Transverse colon (tissue), 4 donors: ENCODE data around the gene CTDP1. TPM values are rescaled to one million over a fixed set of nuclear protein-coding genes. Genes with fewer than 3 reads are reported as not detected.
"Not testable (repeated sequence)": the region's sequence is repeated elsewhere in the genome, so short reads cannot be mapped to it uniquely, and the experiment has no call there.

Source experiments
- DNase-seq: peaks from one replicate; pipeline ENCODE4 v3.0.0-alpha.2; 2019
- H3K27ac ChIP-seq, 4 donors: fragments of 200-600 bp; sonication (generic); 2 replicates each; pipeline ENCODE4 v1.5.1; 2016 to 2018; ENCODE audit warnings: inconsistent platforms in 4 of 4
- H3K27me3 ChIP-seq: fragments of 200-600 bp; sonication (generic); 2 replicates; pipeline ENCODE4 v1.5.1; 2017; ENCODE audit warnings: inconsistent platforms
- H3K36me3 ChIP-seq, 4 donors: fragments of 200-600 bp; sonication (generic); 2 replicates each; pipeline ENCODE4 v1.5.1; 2017 to 2019; ENCODE audit warnings: inconsistent platforms in 4 of 4
- H3K4me1 ChIP-seq, 4 donors: fragments of 200-600 bp; sonication (generic); 2 replicates each; pipeline ENCODE4 v1.5.1; 2017 to 2020; ENCODE audit warnings: inconsistent platforms in 4 of 4
- H3K4me3 ChIP-seq, 4 donors: fragments of 200-600 bp; sonication (generic); 1 replicate in 1 of 4; 2 replicates in 3 of 4; pipeline versions ENCODE4 v1.5.1 to v1.6.1; 2017 to 2019; ENCODE audit warnings: inconsistent platforms in 4 of 4
- H3K9me3 ChIP-seq, 2 donors: fragments of 200-600 bp; sonication (generic); 2 replicates each; pipeline ENCODE4 v1.5.1; 2017 to 2019; ENCODE audit warnings: inconsistent platforms in 2 of 2
- EP300 ChIP-seq: sonication (generic); formaldehyde crosslinking; IDR thresholded peaks from one replicate; pipeline ENCODE4 v1.6.1; 2017; ENCODE audit warnings: antibody characterized with exemption, low read depth
- POLR2A ChIP-seq: fragments of 450-650 bp; IDR thresholded peaks from one replicate; pipeline ENCODE4 v1.6.1; 2016; ENCODE audit warnings: antibody characterized with exemption, mild to moderate bottlenecking, moderate library complexity
- POLR2AphosphoS5 ChIP-seq, 3 donors: sonication (generic); formaldehyde crosslinking; IDR thresholded peaks; one replicate each; pipeline ENCODE4 v1.6.1; 2016; ENCODE audit warnings: antibody characterized with exemption in 3 of 3
- WGBS, 2 donors: methylation state at CpG; one replicate each; pipeline ENCODE4 v1.1.5; 2018; ENCODE audit warnings: low coverage in 1 of 2; 5-methylcytosine and 5-hydroxymethylcytosine counted together
- in situ Hi-C, 4 donors: fragments of 200-750 bp; cut with MboI; loops; one replicate each; pipeline versions ENCODE4 v1.15.0 to v1.15.1; 2017; ENCODE audit warnings: low sequenced_read_pairs in 3 of 4, low pct_ligation_motif_present in 1 of 4, low pct_unique_long_range_greater_than_20kb in 1 of 4
- intact Hi-C: fragments of 100-400 bp; cut with DNase I; formaldehyde crosslinking; loops from one replicate; pipeline ENCODE4 v1.15.1; 2023; ENCODE audit warnings: low total_unique reads
- total RNA-seq, 4 donors: library from RNA; depleted of rRNA; stranded (reverse); fragments of >200 nt; gene quantifications; one replicate each; pipeline ENCODE4 v1.1.0, GENCODE V29; 2016
- TF ChIP-seq, protein P1 (sequence below), 5 experiments: fragments of 200-600 bp in 3 of 5; fragments of 450-650 bp in 2 of 5; sonication (generic) in 3 of 5; IDR thresholded peaks; 1 replicate in 2 of 5; 2 replicates in 3 of 5; pipeline ENCODE4 v1.5.1; 2016 to 2017; ENCODE audit warnings: antibody characterized with exemption in 5 of 5, inconsistent platforms in 3 of 5, mild to moderate bottlenecking in 2 of 5, moderate library complexity in 1 of 5

Gene CTDP1
- total RNA-seq, 4 donors from 2014 or later: 30.6 to 120 (median 49.3) TPM

DNA sequence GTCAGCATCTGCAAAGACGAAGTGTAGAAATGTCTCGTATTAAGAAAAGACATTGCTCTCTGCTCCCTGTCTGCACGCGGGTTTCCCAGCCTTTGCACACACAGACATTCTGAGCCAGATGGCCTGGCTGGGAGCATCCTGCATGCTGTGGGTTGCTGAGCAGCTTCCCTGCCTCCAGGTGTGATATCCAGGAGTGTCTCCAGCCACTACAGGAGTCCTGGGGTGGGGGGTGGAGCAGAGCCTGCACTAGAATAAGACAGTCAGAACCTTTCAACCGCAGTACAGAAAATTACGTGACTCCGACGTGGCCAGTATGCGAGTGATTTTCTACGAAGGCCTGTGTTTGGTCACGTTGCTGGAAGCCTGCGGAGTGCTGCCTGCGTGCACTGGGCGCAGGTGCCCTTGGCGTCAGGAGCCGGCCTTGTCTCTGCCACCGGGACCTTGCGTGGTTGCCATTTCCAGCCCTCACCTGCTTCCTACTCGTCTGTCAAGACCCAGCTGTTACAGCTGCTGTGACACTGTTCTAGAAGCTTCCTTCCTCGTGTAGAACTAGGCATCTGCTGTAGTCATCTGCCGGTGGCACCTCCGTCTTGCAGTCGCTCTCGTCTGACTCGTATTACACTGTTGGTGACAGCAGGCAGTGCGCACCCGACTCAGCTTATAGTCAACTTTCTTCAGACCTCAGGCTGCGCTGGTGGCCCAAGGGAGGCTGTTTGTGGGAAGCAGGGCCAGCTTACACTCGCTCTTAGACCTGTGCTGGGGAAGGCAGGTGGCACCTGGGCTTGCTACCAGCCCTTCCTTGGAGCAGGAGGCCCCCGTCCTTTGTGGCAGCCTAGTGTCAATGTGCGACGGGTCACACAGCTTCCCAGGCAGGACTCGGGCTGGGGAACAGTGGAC is 11.2 kb downstream of the CTDP1 start:
- Histone ChIP-seq H3K27me3 (no peaks in the 10 kb centered on the region), H3K36me3 (peaks cover 0 to 5% (median 0%) of the 10 kb centered on the region in 4 donors), H3K4me1 (peaks cover 0 to 10% (median 0%) of the 10 kb centered on the region in 4 donors), H3K27ac (no peak overlapping the region), H3K4me3 (no peak overlapping the region), H3K9me3 (no peaks in the 10 kb centered on the region)
- in situ Hi-C loops (no loop called here), intact Hi-C loops (no loop called here)
- TF ChIP-seq EP300: no peak
- no peak for TF ChIP-seq POLR2AphosphoS5 (IDR thresholded peaks at IDR 0.05)
- 92 to 93% methylated on average over 3 to 31 of the region's 33 CpGs for WGBS, 2 donors
- DNase-seq: no peak

DNA sequence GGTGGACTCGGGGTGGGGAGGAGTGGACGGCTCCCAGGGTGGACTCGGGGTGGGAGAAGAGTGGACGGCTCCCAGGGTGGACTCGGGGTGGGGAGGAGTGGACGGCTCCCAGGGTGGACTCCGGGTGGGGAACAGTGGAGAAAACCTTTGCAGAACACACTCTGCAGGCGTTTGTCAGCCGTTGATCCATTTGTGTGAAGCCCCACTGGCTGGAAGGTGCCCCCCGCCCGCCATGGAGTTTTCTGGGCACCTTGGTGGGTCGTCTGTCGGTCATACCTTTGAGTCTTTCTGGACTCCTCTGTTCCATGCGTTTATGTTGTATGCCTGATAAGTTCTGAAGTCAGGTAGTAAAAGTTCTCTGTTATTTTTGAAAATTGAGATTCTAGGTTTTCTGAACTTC is 12.5 kb downstream of the CTDP1 start:
- peaks cover 0 to 10% (median under 1%) of the 10 kb centered on the region in 4 donors for H3K36me3 ChIP-seq
- H3K9me3 ChIP-seq: no peaks in the 10 kb centered on the region
- 91 to 96% methylated on average over 5 to 14 of the region's 14 CpGs for WGBS, 2 donors
- TF ChIP-seq POLR2AphosphoS5 (IDR thresholded peaks at IDR 0.05) (no peak), EP300 (no peak)
- peaks cover 0 to 10% (median 0%) of the 10 kb centered on the region in 4 donors for H3K4me1 ChIP-seq
- no peaks in the 10 kb centered on the region for H3K27me3 ChIP-seq
- no peak overlapping the region for H3K27ac ChIP-seq
- in situ Hi-C loops (no loop called here), intact Hi-C loops (no loop called here)
- no peak overlapping the region for H3K4me3 ChIP-seq
- no peak for DNase-seq

DNA sequence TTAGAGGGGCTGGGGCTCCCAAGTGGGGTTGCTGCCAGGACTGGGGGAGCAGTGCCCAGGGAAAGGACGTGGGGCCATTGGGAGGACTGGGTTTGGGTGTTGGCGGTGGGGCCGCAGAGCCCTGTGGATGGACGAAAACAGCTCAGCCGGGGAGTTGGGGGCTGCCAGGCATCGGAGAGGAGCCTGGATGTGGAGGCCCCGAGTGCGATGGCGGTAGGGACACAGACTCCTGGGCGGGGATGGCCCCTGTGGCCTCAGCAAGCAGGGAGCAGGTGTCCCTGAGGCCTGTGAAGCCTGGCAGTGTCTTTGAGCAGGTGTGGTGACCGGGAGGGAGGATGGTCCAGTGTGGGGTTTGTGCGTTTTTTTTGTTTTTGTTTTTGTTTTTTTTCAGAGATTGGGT is 13.3 kb downstream of the CTDP1 start:
- intact Hi-C loops: no loop called here

DNA sequence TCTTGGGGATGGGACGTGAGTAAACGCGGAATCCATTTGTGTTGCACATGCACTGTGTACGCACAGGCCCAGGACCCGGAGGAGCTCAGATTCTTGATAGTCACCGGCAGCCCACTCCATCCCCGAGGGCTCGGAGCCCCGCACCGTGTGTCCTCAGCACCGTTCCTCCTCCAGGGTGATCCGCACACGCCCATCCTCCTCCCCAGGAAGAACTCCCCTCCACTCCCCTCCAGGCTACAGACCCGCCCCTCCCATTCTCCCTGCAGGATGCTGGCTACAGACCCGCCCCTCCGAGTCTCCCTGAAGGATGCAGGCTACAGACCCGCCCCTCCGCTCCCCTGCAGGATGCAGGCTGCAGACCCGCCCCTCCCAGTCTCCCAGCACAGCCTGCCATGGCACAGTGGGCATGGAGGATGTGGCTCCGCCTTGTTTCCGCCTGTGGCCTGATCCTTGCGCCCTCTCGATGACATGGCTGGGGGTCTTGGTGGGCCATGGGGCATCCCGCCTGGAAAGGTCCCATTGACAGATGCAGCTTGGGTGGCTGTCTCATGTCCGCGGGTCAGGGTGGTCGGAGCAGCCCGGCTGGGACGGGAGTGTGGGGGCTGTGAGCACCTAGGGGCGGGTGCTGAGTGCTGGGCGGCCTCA is 14.1 kb downstream of the CTDP1 start:
- no peaks in the 10 kb centered on the region for H3K27me3 ChIP-seq
- intact Hi-C loops (no loop called here), in situ Hi-C loops (no loop called here)

More for the DNA sequence above, 13.3 kb downstream of the CTDP1 start:
- Histone ChIP-seq H3K36me3 (peaks cover 0 to 10% (median 4%) of the 10 kb centered on the region in 4 donors), H3K27ac (no peak overlapping the region), H3K4me3 (no peak overlapping the region), H3K4me1 (peaks cover 0 to 7% (median 0%) of the 10 kb centered on the region in 4 donors), H3K27me3 (no peaks in the 10 kb centered on the region), H3K9me3 (no peaks in the 10 kb centered on the region)
- 80 to 92% methylated on average over 1 to 12 of the region's 12 CpGs for WGBS, 2 donors
- TF ChIP-seq EP300 (no peak), POLR2A (no peak), POLR2AphosphoS5 (IDR thresholded peaks at IDR 0.05) (no peak)
- TF ChIP-seq, protein P1, sequence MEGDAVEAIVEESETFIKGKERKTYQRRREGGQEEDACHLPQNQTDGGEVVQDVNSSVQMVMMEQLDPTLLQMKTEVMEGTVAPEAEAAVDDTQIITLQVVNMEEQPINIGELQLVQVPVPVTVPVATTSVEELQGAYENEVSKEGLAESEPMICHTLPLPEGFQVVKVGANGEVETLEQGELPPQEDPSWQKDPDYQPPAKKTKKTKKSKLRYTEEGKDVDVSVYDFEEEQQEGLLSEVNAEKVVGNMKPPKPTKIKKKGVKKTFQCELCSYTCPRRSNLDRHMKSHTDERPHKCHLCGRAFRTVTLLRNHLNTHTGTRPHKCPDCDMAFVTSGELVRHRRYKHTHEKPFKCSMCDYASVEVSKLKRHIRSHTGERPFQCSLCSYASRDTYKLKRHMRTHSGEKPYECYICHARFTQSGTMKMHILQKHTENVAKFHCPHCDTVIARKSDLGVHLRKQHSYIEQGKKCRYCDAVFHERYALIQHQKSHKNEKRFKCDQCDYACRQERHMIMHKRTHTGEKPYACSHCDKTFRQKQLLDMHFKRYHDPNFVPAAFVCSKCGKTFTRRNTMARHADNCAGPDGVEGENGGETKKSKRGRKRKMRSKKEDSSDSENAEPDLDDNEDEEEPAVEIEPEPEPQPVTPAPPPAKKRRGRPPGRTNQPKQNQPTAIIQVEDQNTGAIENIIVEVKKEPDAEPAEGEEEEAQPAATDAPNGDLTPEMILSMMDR (IDR thresholded peaks at IDR 0.05): no peak
- no peak for DNase-seq
- in situ Hi-C loops: no loop called here

DNA sequence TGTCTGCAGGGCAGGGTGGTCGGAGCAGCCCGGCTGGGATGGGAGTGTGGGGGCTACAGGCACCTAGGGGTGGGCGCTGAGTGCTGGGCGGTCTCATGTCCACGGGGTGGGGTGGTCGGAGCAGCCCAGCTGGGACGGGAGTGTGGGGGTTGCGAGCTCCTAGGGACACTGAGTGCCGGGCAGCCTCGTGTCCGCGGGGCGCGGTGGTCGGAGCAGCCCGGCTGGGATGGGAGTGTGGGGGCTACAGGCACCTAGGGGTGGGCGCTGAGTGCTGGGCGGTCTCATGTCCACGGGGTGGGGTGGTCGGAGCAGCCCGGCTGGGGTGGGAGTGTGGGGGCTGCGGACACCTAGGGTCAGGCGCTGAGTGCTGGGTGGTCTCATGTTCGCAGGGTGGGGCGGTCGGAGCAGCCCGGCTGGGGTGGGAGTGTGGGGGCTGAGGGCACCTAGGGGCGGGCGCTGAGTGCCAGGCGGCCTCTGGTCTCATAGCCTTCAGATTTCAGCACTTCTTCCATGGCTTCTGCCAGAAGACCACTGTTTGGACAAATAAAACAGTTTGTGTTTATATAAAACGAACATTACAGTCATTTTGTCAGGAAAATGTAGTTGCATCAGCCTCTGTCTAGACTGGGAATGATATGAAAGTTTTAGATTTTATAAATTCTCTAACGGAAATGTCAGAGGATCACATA is 14.7 kb downstream of the CTDP1 start:
- H3K36me3 ChIP-seq: peaks cover 0 to 15% (median 5%) of the 10 kb centered on the region in 4 donors
- H3K27ac ChIP-seq, DNase-seq, intact Hi-C loops, H3K9me3 ChIP-seq, H3K4me1 ChIP-seq, H3K4me3 ChIP-seq, H3K27me3 ChIP-seq, in situ Hi-C loops: not testable (repeated sequence)
- WGBS, 2 donors: 75 to 83% methylated on average over 11 to 12 of the region's 32 CpGs

More for the DNA sequence above, 14.1 kb downstream of the CTDP1 start:
- no peak for DNase-seq
- peaks cover 0 to 15% (median 5%) of the 10 kb centered on the region in 4 donors for H3K36me3 ChIP-seq
- peaks cover 0 to 3% (median under 1%) of the 10 kb centered on the region in 4 donors for H3K4me1 ChIP-seq
- no peaks in the 10 kb centered on the region for H3K9me3 ChIP-seq
- no peak overlapping the region for H3K27ac ChIP-seq
- no peak for TF ChIP-seq POLR2A
- TF ChIP-seq, protein P1 (IDR thresholded peaks at IDR 0.05): no peak
- no peak for TF ChIP-seq EP300
- no peak for TF ChIP-seq POLR2AphosphoS5 (IDR thresholded peaks at IDR 0.05)
- H3K4me3 ChIP-seq: no peak overlapping the region
- 87 to 92% methylated on average over 7 to 29 of the region's 31 CpGs for WGBS, 2 donors
